Kidney glomerular epithelial cell (primary cell): ENCODE data around the gene KRT12.
A peak's percentile ranks its signal among the peaks of the same experiment; 100 is the strongest.

Experiments
- DNase-seq: peaks from one replicate; lab custom pipeline; 2025; lab: John Stamatoyannopoulos, UW

Gene KRT12

DNA sequence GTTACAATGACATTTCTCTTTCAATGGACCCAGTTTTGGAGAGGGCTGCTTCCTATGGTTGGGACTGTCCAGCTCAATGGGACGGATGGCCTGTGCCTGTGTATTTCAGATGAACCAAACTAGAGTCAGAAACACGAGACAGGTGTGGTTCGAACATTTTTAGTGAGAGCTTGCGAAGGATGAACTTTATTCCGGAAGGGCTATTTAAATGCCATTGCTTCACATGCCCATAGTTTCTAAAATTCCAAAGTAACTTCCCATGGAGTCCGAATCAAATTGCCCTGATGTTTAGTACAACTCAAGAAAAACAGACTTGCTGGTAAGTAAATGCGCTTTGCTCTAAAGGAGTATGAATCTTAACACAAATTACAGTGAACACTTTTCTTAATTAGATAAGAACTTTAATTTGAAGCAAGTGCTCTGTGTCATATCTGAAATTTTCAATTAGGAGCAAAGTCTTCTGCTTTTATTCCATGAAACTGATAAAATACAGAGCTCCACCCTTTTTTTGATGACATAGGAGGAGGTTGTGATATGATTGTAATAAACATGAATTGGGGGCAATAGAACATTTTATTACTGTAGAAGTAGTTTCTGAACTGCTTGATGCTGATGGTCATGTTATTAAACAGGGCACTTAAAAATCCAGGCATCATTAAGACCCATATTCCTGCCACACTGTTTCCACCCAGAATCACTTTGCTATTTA, 16.8 kb upstream of the KRT12 start:
- no peak for DNase-seq

DNA sequence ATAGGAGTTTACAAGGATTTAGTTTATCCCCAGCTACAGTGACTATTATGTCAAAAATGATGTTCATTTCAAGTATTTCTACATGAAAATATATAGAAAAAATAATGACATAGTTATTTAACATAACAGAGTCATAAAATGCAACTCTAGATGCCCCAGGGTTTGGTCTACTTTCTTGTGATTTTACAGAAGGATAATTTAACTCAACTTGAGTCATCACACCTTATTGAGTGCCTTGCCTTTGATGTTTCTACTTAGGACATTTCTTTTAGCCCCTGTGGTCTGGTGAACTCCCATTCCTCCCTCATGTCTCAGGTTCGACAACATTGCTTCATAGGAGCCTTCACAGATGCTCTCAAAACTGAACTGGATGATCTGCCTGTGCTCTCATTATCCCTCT, 16.0 kb upstream of the KRT12 start:
- no peak for DNase-seq

DNA sequence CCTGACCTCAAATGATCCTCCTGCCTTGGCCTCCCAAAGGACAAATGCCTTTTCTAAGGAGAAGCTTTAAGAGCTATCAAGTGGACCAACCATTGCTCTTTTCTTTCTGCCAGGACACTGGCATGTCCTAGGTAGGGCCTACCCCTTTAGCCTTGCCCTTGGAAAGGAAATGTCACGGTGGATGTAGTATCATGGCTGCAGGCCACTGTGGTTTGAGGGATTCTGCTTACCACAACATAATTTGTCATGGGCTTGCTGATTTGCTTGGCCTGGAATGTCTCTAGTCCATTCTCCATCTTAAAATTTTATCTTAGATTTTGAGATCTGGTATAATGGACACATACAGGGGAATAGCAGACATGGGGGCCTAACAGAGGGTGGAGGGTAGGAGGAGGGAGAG, 12.0 kb upstream of the KRT12 start:
- no peak for DNase-seq

DNA sequence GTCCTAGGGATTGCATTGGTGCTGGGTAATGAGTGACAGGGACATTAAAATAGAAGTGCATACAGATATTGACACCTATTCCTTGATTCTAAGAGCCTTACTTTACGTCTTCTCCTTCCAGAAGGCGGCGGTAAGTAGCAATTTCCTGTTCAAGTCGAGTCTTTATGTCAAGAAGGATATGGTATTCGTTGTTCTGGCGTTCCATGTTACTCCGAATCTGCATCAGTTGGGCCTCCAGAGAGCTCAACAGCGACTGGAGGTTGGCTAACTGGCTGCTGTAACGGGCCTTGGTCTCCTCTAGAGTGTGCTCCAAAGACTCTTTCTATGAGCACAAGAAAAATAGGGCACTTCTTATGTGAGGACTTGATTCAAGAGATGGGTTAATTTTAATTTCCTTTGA, 11.0 kb upstream of the KRT12 start:
- DNase-seq: no peak

DNA sequence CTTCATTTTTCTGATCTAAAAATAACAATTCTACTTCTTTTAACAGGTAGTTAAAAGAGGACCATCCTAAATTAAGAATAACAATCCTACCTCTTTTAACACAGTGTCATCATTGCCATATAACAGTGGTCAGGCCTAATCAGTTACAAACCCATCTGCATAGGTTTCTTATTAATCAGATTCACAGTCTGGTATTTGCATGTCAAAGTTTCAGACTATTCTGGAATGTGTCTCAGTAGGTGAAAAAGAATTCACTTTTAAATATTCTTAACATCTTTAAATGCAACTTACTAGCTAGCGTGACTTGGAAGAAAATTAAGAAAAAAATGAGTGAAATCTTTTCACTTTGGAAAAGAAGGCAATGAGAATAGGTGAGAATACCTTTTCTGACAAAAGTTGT, 6.8 kb upstream of the KRT12 start:
- DNase-seq: no peak

DNA sequence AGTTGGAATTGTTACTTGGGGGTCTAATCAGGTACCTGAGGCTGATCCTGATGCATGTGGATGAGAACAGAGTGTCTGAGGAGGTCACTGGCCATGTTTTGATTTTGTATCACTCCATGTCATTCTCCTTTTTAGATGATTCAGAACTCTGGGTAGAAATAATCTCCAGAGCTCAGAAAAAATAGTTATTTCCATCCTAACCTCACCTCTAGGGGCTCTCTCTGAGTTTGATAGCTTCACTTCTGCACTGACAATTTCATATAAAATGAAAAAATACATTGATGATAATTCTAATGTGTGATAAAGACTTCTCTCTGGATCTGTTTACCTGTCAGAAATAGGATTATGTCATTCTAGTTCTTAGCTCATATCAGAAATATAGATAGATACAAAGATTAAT, 6.2 kb upstream of the KRT12 start:
- DNase-seq: no peak

DNA sequence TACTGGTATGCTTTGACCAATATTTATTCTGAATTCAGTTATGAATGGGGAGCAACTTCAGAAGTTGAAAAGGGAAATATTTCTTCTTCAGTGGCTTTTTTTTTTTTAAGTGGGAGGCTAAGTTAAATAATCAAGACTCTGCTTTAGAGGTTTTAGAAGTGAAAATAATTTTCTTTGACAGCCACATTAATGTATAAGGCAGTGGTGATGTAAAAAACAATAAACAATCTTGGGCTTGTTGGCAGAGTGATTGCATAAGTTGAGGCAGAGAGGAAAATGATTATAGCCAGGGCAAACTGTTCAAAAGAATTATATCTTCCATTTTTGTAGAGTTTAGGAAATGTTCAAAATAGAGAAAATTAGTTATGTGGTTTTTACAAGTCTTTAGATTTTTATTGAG, 5.4 kb upstream of the KRT12 start:
- DNase-seq: no peak

DNA sequence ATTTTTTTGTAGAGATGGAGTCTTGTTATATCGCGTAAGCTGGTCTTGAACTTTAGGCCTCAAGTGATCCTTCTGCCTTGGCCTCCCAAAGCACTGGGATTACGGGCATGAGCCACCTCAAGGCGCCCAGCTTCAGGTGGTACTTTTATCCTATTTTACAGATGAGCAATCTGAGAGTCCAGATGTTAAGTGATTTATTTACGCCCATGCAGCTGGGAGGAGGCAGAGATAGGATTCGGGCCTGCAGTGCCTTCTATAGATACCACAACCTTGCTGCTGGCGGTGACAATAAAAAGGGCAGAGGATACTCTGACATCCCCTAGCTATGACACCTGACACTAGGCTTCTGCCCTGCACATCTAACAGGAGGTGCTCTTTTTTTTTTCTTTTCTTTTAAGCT, 4.3 kb upstream of the KRT12 start:
- DNase-seq: no peak

DNA sequence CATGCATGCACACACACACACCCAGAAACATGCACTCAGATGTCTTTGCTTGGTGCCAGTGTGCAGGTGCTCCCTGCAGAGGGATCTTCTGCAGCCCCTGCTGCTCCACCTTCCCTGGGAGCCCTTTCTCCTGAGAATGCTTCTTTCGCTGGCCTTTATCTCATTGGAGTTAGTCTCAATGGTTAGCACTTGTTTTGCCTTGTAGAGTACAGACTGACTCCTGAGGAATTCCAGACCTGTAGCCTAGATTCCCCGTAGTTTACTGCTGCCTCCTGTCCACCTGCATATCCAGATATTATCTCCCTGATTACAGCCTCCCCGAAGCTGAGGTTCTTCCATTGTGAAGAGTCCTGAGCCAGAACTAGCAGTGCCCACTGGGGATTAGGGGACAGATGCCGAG, 3.1 kb upstream of the KRT12 start:
- no peak for DNase-seq

DNA sequence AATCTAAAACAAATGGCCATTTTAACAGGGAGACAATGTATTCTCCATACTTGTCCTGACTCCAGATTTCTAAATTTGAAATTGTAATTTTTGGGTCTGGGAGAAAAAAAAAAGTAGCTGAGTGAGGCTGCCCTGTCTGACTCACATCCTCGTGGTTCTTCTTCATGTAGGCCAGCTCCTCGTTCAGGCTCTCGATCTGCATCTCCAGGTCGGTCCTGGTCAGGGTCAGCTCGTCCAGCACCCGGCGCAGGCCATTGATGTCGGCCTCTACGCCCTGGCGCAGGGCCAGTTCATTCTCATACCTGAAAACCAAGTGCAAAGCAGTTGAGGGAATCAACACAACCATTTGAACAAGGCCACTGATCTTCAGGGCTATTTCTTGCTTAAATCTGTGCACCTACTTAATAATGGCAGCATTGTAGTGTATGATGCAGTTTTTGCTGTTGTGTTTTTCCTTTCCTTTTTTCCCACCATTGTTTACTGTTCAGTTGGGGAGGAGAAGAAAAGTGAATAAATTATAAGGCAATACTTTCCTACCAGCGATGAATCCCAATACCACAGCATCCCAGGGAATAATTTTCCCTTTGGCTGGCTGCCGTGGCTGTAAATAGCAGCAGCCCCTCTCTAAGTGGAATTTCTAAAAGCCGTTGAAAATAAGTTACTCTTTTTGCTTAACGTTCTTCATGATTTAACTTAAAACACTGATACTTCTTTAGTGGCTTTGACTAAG, 2.2 kb downstream of the KRT12 start:
- DNase-seq: no peak

DNA sequence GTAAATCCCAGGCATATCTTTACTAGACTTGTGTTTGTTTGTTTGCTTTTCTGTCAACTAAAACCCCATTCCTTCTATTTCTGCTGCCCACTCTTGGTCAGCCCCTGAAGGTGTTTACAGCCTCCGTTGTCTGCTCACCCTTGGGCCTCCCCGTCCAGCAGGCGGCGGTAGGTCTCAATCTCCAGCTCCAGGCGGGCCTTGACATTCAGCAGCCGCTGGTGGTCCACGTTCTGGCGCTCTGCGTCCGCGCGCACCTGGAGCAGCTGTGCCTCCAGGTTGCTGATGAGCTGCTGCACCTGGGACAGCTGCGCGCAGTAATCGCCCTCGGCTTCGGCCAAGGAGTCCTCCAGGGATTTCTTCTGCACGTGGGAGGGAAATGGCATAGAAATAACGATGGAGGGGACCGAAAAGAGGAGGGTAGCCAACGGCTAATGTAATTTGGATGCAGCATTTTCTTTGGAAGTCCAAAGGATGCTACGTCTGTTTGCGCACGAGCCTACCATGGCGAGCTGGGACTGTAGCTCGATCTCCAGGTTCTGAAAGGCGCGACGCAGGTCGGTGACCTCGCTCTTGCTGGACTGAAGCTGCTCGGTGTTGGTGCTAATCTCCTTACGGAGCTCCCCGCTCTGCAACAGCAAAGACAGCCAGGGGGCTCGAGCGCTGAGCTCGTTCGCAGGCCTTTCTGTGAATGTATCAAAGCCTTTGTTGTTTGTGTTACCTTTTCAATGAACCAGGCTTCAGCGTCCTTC, 3.9 kb downstream of the KRT12 start:
- DNase-seq: no peak

DNA sequence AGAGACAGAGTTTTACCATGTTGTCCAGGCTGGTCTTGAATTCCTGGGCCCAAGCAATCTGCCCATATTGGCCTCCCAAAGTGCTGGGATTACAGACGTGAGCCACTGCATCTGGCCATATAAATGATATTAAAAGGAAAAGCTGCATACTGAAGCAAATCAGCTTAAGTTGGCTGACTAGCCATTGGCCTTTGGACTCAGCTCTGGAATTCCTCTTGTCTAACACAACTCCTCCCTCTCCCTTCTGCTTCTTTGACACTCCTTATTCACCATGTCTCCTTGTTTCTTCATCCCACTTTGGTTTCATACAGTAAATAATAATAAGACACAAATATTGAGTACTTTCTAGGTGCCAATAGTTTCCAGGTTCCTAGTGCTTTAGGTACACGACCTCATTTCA, 7.5 kb downstream of the KRT12 start:
- no peak for DNase-seq

DNA sequence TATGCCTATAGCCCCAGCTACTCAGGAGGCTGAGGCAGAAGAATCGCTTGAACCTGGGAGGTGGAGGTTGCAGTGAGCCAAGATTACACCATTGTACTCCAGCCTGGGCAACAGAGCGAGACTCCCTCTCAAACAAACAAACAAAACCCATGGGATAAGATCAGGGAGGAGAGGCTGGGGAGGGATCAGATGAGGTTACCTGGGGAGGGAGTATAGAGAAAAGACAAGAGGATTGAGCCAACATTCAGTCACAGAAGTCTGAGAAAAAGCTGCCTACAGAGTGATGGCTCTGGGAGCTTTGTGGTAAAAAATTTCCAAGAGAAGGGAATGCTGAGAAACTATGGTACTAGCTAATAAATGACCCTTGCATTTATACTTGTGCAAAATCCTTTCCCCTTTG, 8.4 kb downstream of the KRT12 start:
- DNase-seq: peak; percentile 27

DNA sequence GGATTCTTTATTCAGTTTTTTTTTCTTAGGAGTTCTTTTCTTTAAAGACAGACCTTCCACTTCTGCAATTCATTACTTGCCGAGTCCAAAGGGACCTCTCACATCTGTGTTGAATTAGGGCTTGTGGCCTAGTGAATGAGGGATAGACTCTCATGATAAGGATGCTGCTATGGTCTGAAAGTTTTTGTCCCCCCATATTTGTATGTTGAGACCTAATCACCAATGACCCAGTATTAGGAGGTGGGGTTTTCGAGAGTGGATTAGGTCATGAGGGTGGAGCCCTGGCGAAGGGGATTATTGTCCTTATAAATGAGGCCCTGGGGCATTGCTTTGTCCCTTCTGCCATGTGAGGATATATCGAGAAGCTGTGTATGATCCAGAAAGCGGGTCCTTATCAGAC, 9.5 kb downstream of the KRT12 start:
- no peak for DNase-seq

DNA sequence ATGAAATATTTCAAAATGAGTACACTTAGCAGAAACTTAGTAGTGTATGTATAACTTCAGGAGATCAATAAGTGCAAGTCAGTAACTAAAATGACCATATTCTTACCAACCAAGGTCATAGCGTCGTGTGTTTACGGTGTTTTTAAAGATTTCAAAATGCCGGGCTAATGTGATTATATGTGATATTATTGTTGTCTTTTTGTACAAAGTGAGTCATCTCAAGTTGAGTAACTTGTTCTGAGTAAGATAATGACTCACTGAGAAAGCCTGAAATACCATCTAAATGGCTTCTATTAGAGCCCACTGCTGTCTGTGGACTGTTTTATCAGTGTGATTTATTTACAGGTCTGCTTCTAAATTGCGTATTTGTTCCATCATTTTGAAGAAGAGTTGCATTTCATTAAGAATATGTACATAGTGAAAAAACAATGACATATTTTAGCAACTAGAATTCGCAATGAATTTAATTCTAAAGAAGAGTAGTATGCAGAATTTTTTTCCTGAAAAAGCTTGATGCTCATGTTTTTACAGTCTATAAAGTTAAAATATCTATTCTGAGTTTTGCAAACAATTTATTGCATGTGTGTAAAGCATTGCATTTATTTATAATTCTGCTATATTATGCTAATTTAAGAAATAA, 12.7 kb downstream of the KRT12 start:
- DNase-seq: peak; percentile 85

DNA sequence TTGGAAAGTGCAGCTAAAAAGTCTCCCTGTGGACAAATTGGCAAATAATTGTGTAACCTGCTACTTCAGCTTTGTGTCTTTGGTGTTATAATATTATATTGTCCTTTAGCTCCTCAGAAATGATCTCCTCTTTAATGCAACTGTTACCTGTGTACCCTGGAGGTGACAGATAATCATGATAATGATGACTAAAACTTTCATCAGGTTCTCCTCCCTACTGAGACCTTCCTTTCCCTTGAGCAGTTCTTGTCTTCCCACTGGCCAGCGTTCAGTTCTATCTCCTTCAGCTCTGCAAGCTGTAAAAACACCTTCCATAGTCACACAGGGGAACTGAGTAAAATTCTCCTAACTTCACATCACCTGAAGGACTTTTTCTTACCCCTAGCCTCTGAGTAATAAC, 14.7 kb downstream of the KRT12 start:
- DNase-seq: no peak

DNA sequence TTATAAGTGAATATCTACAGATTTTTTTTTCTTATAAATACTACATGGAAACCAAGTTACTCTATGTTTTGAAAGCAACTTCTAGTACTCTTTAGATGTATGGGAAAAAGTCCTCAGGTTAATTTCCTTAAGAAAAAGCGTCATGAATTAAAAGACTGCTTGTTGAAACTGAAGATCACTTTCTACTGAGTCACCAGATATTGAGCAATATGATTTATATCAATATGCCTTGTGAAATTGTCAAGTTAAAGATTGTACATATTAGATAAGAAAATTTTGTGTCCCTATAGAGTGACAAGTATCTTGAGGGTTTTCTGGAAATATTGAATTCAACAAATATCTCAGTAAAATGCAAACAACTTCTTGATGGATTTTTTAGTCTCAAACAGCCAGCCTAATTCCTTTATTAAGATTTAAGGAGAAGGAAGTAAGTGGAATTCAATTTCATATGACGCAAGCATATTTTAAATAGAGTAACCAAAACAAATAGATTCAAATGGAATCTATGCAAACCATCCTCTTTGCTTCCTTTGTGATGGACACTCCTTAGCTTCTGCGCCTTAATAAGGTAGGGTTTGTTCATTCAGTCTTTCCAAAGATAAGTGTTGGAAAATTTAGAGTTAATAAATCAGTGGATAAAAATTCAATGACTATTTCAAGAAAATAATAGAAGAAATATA, 16.6 kb downstream of the KRT12 start:
- no peak for DNase-seq

DNA sequence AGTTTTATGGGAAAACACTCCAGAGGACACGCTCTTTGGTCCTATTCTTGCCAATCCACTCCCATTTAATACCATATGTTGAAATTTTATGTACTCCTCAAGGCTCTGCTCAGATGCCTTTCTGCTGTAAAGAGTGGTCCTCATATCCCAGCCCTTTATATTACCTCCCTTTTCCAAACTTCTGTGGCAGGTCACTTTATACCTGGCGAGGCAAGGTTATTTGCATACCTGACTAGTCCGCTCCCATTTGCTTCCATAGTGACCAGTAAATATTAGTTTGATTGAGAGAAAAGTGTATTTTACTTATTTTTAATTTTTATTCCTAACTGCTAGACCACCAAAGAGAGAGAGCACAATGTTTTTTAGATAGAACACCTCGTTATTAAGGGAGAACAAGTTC, 17.3 kb downstream of the KRT12 start:
- no peak for DNase-seq

DNA sequence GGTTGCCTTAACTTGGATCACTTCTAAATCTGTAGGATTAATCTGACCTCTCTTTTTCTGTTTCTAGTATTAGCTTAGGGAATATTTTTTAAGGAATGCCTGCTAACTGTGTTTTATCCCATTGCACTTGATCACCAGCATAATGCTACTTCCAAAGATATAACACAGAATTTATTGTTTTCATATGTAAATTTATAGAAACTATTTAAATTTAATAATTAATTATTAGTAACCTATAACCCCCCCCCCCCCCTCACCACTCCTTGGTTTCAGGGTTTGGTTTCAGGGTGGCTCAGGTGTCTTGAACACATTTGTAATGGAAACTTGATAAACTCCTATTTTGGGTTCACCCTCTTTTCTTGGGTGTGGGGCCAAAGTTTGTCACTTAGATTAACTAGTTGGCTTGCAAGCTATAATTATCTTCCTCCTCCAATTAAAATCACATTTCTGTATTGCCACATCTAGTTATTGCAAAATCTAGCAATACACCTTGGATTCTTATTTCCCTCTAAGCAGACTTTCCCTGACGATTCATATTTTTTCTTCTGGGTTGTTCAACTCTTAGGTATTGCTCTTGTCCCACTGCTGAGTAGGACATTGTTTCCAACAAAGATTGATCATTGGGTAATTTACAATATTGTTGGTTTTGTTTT, 18.3 kb downstream of the KRT12 start:
- no peak for DNase-seq

DNA sequence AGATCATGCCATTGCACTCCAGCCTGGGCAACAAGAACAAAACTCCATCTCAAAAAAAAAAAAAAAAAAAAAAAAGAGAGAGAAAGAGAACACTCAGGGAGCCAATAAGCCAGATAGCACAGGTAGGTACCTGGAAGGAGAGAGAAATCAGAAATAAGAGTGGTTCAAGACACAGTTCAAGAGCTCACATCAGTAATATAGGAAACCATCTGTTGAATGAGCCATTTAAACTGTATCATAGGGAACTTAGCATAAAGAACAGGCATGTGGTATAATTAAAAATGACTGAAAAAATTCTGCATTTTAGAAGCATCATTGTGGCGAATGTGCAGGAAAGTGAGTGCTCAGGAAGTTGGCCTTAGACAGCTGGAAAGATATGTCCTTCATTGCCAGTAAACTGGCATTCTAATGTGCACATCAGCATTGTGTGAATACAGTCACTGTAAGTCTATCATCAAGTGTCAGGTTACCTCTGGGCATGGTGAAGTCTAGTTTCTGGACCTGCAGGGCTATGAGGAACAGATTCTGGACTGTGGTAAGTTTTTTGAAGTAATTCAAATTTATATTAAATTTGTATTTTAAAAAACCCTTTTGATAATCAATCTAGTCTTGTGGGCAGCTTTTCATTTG, 20.4 kb downstream of the KRT12 start:
- no peak for DNase-seq

DNA sequence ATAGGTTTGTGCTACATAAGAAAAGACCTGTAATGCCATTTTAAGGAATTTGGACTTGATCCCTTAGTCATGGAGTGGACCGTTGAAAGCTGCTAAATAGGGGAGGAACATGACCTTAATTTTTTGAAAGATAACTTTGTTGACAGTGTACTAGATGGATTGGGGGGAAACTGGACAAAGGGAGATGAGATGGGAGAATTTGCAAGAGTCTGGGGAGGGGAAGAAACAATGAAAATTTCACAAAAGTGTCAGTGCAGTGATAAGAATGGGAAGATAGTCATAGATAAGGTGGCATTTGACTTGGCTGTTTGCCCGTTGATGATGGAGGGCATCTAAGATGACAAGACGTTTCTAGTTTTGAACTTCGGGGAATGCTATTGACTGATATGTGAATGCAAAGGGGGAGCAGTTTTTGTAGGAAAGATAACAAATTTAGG, 22.3 kb downstream of the KRT12 start:
- DNase-seq: no peak
